GM20431 (cell line): ENCODE data around the gene CAPN10.
"Not testable (repeated sequence)": the region's sequence is repeated elsewhere in the genome, so short reads cannot be mapped to it uniquely, and the experiment has no call there.

Source experiments
- in situ Hi-C: fragments of 300-500 bp; cut with MseI, MboI; formaldehyde crosslinking; loops from one replicate; pipeline ENCODE4 v1.15.0; 2020; ENCODE audit warnings: low sequenced_read_pairs; ENCODE audit not compliant: unreplicated experiment

CAPN10 gene, protein sequence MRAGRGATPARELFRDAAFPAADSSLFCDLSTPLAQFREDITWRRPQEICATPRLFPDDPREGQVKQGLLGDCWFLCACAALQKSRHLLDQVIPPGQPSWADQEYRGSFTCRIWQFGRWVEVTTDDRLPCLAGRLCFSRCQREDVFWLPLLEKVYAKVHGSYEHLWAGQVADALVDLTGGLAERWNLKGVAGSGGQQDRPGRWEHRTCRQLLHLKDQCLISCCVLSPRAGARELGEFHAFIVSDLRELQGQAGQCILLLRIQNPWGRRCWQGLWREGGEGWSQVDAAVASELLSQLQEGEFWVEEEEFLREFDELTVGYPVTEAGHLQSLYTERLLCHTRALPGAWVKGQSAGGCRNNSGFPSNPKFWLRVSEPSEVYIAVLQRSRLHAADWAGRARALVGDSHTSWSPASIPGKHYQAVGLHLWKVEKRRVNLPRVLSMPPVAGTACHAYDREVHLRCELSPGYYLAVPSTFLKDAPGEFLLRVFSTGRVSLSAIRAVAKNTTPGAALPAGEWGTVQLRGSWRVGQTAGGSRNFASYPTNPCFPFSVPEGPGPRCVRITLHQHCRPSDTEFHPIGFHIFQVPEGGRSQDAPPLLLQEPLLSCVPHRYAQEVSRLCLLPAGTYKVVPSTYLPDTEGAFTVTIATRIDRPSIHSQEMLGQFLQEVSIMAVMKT

DNA sequence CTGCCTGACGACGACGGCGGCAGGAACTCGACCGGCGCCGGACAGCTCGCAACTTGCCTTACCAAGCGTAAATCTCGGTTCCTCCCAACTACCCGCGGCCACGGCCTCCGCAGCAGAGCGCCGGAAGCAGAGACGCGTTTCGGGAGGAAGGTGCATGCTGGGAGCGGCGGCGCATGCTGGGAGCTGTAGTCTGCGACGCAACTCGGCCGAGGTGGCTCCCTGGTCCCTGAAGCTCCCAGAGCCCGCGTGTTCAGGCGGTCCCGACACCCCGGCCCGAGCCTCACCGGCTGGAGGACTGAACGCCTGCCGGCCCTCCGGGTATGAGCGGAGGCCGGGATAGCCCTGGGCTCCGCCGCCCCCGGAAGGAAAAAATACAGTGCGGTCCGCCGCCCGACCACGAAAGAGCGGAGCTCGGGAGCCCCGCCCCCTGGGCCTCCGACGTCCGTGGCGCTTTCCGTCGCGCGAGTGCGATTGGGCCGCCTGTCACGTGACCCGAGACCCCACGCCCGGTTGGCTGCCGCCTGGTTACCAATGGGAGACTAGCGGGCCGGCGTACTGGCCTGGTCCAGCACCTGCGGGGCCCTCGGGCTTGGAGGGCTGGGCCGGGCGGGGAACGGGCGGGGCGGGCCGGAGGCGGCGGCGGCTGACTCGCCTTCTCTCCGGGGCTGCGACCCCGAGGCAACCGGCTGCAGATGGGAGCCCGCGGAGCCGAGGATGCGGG, at the start of gene CAPN10:
Gene CAPN10 (plus strand): TSS at position 537 of the 721 bp plus-strand sequence. CDS start 178 bp downstream, at position 715.
- in situ Hi-C loops, result no loop called here

DNA sequence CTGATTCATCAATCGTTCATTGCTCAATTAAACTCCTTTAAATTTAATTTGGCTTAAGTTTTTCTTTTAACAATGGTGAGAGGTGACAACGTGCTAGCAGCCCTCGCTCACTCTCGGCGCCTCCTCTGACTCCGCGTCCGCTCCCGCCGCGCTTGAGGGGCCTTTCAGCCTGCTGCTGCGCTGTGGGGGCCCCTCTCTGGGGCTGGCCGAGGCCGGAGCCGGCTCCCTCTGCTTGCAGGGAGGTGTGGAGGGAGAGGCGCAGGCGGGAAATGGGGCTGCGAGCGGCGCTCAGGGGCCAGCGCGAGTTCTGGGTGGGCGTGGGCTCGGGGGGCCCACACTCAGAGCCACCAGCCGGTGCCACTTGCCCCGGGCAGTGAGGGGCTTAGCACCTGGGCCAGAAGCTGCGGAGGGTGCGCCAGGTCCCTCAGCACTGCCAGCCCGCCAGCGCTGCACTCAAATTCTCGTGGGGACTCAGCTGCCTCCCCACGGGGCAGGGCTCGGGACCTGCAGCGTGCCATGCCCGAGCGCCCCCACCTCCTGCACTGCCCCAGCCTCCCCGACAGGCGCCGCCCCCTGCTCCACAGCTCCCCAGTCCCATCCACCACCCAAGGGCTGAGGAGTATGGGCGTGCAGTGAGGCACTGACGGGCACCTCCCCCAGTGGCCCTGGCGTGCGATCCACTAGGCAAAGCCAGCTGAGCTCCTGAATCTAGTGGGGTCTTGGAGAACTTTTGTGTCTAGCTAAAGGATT, 48.3 kb upstream of the CAPN10 start:
- in situ Hi-C loops, result no loop called here

DNA sequence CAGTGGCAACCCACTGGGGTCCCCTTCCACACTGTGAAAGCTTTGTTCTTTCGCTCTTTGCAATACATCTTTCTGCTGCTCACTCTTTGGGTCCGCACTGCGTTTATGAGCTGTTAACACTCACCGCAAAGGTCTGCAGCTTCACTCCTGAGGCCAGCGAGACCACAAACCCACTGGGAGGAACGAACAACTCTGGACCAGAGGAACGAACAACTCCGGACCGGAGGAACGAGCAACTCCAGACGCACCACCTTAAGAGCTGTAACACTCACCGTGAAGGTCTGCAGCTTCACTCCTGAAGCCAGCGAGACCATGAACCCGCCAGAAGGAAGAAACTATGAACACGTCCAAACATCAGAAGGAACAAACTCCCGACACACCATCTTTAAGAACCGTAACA, 47.4 kb upstream of the CAPN10 start:
- in situ Hi-C loops, result not testable (repeated sequence)

DNA sequence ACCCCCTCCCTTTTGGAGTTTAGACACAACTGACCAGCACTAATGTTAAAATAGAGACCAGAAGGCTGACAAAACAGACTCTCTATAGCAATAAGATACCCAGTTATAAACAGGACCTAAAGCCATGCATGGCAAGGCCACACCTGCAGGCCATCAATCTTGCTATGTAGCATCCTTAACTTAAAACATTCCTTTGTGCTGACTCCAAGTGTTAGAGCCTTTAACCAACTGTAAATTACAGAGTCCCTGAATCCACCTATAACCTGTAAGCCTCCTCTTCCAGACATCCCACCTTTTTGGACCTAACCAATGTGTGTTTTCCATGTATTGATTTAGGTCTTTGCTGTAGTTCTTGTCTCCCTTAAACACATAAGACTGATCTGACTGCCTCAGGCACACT, 46.6 kb upstream of the CAPN10 start:
- in situ Hi-C loops, result no loop called here

DNA sequence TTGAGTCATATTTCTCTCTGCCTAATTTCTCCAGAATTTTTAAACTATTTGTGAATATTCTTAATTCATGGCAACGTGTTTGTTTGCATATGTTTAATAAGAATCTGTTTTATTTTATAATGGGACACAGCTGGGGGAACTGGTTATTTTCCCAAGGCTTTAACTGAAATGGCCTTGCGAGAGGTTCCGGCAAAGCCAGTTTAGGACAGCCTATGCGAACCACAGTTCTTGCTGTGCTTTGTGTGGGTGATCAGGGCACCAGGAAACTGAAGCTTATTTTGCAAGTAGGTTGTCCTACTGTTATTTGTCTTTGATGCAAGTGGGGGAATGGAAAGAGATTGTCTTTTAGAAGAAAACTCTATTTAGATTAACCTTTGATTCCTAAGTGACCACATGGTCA, 35.2 kb upstream of the CAPN10 start:
- in situ Hi-C loops, result no loop called here

DNA sequence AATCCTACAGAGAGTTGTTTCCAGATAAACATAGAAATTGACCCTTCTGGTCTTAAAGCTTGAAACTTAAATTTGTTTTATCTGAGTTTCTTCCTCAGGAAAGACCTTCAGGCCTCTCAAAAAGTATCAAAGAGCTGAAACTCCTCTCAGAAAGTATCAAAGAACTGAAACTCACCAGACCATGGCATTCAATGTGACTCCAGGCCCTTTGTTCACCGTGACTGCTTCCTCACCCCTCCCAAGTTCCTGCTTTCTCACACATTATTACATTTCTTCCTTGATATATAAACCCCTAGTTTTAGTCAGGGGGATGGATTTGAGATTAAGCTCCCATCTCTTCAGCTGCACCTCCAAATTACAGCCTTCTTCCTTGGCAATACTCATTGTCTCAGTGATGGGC, 34.7 kb upstream of the CAPN10 start:
- in situ Hi-C loops, result no loop called here

DNA sequence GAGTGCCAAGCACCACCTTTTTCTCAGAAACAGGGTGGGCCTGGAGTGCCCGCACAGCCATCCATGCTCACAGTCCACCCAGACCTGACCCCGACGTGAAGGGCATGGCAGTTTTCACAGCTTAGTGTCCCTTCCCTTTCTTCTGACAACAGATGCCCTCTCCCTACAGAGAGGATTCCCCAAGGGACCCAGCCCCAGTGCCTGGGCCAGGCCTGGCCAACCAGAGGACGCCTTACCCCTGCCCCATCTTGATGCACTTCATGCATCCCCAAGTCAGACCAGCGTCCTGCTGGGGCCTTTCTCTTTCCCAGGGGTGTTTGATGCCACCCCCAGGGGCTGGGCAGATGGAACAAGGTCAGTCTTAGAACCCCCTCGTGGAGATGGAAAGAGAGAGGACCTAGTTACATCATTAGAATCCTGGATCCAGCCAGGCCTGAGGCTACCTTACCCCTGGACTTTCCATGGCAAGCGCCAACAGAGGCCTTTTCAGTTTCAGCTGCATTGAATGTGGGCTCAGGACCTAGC, 32.5 kb upstream of the CAPN10 start:
- in situ Hi-C loops, result no loop called here

DNA sequence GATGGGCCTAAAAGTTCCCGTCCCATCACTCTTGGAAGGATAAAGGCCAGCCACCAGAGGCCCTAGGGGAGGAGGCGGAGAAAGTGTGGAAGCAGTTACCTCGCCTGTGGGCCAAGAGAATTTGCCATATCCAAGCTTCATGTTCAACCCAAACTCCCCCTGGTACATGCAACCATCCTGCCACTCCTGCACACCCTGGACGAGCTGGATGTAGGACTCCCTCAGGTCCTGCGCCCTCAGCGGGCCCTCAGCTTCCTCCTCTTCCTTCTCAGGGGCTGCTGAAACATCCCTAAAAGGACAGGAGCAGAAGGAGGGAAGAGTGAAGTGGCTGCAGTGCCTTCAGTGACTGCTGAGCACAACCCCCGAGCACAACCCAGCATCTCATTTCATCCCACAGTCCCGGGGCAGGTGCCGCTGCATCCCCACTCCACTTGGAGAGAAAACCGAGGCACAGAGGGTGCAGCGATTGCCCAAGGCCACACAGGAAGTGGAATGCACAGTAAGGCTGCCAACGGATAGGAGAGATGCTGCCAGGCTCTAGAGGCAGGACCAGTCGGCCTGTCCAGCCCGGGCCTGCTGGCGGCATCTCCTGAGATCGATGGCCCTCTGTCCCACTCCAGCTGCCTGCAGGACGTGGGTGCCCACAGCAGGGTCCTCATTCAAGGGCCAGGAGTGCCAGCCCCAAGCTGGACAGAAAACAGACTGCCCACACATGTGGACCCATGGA, 31.6 kb upstream of the CAPN10 start:
- in situ Hi-C loops, result no loop called here

DNA sequence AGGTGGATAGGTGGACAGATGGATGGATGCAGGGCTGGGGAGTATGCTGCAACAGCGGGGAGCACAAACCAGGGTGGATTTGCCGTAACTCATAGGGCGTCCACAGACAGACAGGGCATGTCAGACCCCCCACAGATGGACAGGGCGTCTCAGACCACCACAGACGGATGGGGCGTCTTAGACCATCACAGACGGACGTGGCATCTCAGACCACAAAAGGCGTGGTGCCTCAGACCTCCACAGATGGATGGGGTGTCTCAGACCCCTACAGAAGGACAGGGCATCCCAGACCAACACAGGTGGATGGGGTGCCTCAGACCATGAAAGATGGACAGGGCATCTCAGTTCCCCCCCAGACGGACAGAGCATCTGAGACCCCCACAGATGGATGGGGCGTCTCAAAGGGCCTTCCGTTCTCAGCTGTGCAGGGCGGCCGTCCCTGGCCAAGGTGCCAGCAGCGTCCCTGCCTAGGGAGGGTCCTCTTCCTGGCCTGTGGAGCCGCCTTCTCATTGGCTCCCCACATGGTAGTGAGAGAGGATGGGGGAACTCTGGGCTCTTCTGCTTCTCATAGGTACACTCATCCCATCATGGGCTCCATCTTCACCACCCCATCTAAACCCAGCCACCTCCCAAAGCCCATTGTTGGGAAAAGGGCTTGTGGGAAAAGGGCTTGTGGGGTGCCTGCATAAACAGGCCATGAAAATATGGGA, 30.8 kb upstream of the CAPN10 start:
- in situ Hi-C loops, result no loop called here

DNA sequence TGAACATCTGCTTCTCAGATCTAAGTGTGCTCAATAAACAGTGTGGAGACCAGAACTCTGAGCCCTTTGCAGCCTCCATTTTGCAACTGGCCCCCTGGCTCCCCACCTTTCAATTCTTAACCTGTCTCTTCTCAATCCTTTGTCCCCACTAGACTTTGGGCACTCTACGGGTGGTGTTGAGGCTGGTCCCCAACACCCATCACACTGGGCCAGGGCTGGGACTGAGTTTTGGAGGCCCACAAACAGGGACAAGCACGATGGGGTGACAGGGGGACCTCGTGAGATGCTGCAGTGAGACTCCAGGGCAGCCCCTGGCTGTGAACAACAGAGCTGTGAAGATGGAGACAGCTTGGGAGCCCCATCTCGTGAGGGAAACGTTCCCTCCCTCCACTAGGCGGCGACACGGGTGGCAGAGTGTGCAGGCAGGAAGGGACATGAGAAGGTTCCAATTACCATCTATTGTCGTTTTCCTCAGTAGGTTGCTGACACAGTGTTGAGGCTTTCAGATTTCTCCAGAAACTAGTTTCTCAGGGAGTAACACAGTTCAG, 29.9 kb upstream of the CAPN10 start:
- in situ Hi-C loops, result no loop called here

DNA sequence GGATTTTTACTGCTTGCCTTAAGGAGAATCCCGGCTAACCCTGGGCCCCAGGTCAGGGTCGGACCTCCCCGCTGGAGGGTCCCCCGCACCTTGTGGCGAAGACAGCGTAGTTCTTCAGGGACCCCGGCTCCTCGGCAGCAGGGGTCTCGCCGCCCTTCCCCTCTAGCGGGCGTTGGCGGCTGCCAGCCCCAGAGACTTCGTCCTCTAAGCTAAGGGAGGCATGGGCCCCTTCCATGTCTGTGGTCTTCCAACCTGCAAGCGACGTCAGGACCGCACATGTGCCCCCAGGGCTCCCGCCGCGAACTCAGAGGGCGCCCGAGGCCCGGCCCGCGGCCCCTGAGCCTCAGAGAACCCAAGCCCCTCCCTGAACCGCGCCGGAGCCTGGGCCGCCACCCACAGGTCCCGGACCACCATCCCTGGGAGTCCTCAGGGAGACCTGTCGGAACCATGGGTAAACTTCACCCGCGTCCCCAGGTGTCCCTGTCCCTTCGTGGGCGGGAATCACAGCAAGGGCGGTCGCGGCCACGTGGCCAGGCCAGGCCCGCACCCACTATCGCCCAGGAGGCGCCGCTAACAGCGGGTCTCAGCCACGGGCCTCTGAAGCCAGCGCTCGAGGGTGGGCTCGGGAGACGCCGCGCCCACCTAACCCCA, 29.3 kb upstream of the CAPN10 start:
- in situ Hi-C loops, result no loop called here

DNA sequence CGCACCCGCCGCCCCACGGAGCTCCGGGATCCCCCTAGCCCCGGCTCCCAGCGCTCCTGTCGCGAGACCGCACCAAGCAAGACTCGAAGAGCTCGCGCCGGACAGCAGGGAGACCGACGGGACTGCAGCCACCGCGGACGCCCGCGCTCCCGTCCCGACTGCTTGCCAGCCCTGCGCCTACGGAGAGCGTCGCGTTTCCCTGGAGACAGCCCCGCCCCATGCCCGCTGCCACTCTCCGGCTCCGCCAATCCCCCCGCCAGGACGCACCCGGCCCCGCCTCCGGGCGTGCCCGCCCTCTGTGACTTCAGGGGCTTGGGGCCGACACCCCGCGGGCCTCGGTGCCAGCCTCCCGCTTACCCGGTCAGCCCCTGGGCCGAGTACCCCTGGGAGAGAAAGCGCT, 28.7 kb upstream of the CAPN10 start, which contains the start of gene ANKMY1:
Gene ANKMY1 (minus strand): TSS at position 181 of the 400 bp plus-strand sequence. CDS start 653 bp downstream, outside the sequence.
- in situ Hi-C loops, result no loop called here

DNA sequence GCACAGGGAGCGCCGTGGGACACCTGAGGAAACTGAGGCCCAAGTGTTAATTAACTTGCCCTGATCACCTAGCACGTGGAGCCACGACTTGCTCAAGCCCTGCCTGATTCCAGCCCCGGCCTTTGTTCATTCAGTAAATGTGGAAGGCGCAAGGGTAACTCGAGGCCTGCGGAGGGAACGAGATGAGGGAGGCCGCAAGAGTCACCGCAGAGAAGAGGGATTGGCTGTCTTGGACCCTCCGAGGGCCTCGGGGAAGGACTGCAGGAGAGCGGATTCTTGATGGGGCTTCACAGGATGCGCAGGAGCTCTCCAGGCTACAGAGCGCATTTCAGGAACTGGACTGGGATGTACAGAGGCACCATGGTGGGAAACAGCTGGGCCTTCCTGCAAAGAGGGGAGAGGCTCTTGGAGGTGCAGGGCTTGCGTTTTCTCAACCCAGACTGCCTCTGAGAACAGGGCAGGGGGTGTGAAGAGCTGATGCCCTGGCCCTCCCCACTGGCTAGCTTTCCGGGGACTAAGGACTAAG, 28.2 kb upstream of the CAPN10 start:
- in situ Hi-C loops, result no loop called here

DNA sequence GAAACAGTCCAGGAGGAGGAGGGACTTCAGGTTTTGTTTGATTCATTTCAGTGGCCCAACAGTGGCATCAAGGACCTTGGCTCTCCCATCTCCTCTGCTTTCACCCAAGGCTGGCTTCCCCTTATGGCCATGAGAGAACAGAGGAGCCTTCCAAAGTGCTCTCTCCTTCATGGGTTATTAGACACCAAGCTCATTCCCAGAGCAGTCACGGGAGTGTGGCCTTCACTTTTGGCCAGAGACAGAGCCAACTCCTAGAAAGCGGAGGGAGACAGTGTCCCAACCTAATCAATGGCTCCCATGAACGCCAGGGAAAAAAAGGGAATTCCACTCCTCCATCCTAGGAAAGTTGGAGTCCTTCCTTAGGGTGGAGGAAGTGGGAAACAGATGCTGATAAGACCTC, 27.2 kb upstream of the CAPN10 start:
- in situ Hi-C loops, result no loop called here

DNA sequence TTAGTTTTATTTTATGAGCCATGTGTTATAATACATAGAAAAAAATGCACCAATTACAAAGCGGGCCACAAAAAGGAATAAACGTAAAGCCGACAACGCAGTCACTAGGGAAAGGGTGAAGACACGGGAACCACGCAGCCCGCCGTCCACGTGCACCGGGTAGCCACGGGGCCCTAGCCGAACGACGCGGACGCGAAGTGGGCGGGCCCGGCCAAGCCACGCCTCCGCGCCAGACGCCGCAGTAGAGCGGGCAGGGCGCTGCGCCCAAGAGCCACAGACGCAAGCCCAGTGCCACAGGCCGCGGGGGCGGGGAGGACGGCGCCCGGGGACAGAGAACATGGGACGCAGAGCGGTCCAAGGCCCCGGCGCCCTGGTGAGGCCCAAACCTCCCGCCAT, 26.5 kb upstream of the CAPN10 start, which contains the start of gene DUSP28:
Gene DUSP28 (plus strand): TSS at position 274 of the 396 bp plus-strand sequence. CDS start 328 bp downstream, outside the sequence.
- in situ Hi-C loops, result no loop called here

DNA sequence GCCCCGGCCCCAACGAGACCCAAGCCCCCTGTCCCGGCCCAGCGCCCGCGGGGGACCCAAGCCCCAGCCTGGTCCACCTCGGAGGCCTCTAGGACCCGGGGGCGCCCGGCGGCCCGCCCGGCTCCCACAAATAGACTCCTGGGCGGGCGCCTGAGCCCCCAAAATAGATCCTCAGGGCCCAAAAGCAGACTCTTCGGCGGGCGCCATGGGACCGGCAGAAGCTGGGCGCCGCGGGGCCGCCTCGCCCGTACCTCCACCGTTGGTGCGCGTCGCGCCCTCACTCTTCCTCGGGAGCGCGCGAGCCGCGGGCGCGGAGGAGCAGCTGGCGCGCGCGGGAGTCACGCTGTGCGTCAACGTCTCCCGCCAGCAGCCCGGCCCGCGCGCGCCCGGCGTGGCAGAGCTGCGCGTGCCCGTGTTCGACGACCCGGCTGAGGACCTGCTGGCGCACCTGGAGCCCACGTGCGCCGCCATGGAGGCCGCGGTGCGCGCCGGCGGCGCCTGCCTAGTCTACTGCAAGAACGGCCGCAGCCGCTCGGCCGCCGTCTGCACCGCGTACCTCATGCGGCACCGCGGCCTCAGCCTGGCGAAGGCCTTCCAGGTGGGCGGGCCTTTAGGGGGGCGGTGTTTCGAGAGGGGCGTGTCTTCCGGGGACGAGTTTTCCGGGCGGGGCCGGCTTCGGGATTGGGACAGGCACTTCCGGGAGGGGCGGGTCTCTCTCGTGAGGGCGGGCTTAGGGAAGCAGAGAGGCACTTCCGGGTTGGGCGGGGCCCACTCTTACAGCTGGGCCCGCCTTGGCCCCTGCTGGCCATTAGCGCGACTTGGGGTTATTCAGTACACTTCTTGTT, 25.8 kb upstream of the CAPN10 start:
- in situ Hi-C loops, result no loop called here
